GM21381 (cell line): Measurements from ENCODE around the gene TCAF2.
"Not testable (repeated sequence)": the region's sequence is repeated elsewhere in the genome, so short reads cannot be mapped to it uniquely, and the experiment has no call there.

ENCODE experiments used
- ATAC-seq: cut with Tn5 transposase; IDR thresholded peaks from one replicate; pipeline ENCODE4 v1.9.1; 2021; ENCODE audit warnings: mild to moderate bottlenecking, moderate library complexity; ENCODE audit not compliant: unreplicated experiment

The TCAF2 gene

DNA sequence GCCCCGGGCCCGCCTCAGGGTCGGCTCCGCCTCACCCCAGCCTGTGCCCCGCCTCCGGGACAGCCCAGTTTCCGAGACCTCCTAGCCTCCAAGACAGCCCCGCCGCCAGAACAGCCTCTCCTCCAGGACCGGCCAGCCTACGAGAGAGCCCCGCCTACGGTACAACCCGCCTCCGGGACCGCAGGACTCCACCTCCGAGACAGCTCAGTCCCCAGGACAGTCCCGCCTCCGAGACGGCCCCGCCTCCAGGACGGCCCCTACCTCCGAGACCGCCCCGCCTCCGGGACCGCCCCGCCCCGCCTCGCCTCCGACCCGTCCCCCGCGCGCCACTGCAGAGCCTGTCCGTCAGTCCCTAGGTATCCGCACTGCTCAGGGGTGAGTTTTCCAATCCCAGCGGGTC lies at the start of gene TCAF2:
Gene TCAF2, plus strand, starts transcription at position 329 of the 400 bp plus-strand sequence.
- ATAC-seq = peak; percentile 87

DNA sequence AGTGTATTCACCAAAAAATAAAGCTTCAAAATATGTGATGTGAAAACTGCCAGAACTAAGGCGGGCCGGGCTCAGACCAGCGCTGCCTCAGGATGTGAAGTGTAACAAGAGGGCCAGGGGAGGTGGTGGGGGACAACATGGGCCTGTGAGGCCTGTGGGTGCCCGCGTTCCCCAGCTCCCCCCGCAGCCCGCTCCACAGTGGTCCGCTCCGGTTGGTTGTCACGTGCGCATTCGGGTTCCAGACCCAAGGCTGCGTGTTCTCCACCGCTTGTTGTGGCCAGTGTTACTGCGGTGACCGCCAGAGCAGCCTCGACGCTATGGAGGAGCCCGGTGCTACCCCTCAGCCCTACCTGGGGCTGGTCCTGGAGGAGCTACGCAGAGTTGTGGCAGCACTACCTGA lies 49.3 kb upstream of the TCAF2 start, which contains the start of gene CTAGE15:
Gene CTAGE15, plus strand, starts transcription at position 301 of the 400 bp plus-strand sequence. Its CDS starts 17 bp downstream, at position 318.
- ATAC-seq = not testable (repeated sequence)

DNA sequence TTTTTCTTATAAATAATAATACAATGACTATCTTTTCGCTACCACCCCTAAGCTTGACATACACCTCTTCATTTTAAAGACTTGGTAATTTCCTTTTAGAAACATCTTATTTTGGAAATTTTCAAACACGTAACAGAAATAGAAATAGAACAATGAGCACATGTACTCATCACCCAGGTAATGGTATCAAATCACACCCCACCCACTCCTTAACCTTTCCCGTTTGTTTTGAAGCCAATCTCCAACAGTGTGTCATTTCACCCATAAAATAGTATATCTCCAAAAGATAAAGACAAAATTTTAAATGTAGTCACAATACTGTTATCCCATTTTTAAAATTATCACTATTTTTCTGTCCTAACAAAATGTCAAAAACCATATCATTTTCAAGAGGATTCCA lies 32.6 kb upstream of the TCAF2 start:
- not testable (repeated sequence) for ATAC-seq

DNA sequence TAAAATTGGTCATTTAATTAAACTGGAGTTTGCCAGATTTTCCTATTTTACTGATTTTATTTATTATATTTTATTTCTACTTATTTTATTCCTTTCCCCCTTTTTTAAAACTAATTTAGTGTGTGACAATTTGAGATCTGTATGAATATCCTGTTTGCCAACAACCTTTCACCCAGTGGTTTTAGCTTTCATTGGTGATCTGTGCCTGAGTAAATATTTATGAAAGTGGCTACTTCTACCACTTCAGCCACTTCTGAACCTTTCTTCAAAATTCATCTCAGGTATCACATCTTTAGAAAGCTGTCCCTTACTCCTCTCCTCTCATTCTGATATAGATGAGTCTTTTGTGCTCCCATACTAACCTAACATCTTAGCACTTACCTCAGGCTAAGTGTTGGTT lies 30.9 kb upstream of the TCAF2 start:
- not testable (repeated sequence) for ATAC-seq

DNA sequence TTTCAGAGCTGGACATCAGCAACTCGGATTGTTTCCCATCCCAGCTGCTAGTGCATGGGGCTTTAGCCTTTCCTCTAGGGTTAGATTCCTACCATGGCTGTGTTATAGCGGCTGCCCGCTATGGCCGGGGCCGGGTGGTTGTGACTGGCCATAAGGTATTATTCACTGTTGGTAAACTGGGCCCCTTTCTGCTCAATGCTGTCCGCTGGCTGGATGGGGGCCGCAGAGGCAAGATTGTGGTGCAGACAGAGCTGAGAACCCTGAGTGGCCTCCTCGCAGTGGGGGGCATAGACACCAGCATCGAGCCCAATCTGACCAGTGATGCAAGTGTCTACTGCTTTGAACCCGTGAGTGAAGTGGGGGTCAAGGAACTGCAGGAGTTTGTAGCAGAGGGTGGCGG lies 22.7 kb upstream of the TCAF2 start:
- not testable (repeated sequence) for ATAC-seq

DNA sequence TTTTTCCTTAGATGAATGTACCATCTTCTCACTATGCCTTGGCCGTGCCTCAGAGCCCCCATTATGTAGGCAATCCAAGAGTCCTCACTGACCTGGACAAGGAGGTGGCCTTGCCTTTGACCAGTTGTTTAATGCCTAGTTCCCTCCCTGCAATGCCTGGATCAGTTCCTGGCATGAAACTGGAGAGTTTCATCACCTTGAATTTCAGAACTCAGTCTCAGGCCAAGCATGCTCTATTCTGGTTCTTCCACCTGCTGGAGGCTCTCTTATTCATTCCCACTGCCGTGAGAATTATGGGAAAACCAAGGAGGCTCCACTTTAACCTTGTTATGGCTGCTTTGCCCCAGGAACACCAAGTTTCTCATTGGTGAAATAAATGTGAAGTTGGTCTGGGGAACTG lies 17.2 kb upstream of the TCAF2 start:
- not testable (repeated sequence) for ATAC-seq

DNA sequence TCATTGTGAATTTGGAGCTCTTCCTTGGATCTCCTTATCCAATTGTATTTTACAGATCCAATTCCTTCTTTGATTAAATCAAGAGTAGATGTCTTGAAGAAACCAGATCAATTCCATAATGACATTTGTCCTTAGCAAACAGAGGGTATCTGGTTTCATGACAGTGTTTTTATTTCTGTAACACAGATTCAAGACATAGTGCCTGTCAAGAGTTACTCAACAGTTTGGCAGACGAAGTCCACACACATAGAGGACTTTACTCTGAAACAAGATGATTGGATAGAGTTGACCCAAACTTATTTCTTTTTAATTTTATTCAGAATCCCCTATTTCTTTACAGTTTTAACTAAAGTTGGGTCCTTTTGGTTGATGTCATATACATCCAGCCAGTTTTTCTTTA lies 14.7 kb upstream of the TCAF2 start:
- not testable (repeated sequence) for ATAC-seq

DNA sequence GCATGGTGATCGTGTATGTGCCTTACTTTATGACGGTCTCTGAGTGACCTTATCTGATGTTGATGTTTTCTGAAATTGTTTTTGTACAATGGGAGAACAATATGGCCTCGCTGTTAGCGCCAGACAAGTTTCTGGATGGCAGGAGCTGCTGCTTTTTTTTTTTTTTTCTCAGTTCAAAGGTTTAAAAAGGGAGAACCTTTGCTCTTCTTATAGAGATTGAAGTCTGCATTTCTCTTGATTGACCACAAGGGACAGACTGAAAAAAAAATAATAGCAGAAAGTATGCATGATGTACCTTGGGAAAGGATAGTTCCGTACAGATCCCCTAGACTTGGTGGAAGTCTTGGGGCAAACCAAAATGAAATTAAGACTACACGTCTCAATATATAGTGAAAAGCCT lies 5.2 kb upstream of the TCAF2 start:
- not testable (repeated sequence) for ATAC-seq

DNA sequence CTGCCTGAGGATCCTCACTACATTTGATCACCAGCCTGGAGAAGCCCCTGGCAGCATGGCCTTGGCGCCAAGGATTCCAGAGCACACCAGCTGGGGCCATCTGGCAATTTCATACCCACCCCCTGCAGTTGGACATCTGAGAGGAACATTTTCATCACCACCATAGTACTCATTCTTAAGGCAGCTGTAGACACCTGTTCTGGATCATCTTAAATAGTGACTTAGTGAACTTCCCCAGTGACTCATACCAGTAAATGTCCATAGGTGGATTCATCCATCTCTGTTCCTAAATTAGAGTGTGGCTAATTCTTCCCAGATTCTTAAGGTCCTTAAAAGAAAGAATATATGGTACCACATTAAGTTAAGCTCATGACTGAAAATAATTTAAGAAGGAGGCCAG lies 3.6 kb upstream of the TCAF2 start:
- not testable (repeated sequence) for ATAC-seq

DNA sequence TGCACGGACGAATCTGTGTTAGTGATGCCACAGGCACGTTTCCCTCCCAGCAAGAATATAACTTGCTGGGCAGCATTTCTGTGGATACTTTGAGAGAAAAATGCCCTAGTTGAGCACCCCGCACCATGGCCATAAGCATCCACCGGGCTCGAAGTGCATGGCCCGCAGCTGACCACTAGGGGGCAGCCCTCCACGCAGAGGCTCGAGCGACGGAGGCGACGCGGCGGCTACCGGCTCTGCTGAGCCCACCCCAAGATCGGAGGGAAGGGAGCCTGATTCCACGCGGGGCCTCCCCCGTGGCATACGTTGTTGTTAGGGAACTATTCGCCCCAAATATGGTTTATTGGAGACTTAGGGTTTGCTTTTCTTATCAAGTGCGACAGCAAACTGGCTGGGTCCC lies 716 bp upstream of the TCAF2 start:
- peak; percentile 18 for ATAC-seq

DNA sequence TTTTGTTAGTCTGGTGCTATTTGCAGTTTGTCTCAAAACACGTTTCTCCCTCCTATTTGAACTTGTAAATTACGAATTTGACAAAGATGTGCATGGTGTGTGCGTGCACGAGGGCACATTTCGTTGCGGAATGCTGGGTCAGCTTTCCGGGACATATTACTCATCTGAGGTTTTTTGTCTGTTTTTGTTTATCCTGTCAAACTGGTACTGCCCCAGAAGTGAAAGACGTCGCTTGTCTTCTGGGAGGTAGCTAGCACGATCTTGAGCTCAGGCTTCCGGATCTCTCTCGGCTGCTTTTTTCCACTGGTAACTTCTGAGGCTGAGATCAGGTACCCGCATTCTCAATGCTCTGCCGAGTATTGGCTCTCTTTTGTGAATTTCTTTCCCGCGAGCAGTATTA lies 401 bp downstream of the TCAF2 start:
- ATAC-seq = peak; percentile 34

DNA sequence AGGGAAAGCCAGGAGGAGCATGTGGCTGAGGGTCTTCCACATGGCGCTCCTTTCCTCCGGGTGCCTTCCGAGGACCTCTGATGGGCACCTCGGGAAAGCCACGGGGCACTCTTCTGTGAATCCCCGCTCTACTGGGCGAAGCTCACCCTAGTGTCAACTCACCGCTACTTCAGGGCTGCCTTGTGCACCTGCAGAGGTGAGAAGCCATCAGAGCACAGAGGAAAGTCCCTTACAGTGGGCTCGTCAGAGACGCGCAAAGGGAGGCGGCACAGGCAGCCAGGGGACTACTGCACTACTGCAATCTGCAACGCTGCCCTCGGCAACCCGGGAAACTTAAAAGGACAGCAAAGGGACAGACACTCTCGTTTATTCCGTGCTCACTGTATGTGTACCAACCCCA lies 1.4 kb downstream of the TCAF2 start:
- ATAC-seq = peak; percentile 34

DNA sequence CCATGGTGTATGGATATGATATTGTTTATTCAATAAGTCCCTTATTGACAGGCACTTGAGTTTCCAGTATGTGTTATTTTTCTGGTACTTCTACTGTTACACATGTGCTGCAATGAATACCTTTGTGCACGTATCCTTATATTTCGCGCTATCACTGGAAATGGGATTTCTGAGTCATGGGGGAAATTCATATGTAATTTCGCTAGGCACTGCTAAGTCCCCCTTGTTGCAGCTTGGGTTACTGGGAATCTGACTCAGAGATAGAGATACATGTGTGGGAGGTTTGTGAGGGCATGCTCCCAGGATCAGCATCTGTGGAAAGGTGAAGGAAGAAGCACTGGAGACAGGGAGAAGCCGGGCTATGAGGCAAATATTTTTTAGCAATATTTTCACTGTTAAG lies 9.9 kb downstream of the TCAF2 start:
- not testable (repeated sequence) for ATAC-seq

DNA sequence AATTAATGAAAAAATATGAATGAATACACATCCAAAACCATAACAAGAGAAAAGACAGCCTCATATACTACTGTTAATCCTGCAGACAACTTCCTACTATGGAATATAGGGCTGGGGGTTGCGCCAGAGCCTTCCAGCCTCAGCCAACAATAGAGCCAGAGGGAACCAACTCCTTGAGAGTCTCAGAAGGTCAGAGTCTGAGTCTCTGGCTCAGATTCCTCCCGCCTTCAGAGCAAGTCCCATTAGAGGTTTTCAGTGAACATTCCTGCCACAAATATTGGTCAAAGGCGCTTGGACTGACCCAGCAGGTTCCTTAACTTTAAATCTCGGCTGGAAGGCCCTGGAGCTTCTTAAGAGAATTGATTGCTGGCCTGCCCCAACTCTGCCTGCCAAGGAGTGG lies 11.7 kb downstream of the TCAF2 start:
- not testable (repeated sequence) for ATAC-seq

DNA sequence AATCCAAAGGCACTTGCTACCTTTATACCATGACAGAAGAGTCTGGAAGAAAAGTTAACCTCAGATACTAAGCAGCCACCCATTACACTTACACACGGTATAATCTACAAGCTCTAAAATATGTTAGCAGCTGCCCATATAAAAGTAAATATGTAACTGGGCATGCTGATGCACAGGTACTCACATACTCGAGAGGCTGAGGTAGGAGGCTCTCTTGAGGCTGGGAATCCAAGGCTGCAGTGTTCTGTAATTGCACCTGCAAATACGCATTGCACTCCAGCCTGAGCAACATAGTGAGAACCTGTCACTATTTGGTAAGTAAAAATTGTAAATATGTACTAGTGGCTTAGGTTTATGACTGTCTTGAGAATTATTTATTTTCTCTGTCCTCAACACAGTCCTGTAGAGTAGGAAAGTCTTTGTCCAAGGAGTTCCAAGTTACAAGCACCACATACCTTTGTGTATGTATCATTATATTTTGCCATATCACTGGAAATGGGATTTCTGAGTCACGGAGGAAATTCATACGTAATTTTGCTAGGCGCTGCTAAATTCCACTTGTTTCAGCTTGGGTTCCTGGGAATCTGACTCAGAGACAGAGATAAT lies 12.3 kb downstream of the TCAF2 start:
- ATAC-seq = not testable (repeated sequence)

DNA sequence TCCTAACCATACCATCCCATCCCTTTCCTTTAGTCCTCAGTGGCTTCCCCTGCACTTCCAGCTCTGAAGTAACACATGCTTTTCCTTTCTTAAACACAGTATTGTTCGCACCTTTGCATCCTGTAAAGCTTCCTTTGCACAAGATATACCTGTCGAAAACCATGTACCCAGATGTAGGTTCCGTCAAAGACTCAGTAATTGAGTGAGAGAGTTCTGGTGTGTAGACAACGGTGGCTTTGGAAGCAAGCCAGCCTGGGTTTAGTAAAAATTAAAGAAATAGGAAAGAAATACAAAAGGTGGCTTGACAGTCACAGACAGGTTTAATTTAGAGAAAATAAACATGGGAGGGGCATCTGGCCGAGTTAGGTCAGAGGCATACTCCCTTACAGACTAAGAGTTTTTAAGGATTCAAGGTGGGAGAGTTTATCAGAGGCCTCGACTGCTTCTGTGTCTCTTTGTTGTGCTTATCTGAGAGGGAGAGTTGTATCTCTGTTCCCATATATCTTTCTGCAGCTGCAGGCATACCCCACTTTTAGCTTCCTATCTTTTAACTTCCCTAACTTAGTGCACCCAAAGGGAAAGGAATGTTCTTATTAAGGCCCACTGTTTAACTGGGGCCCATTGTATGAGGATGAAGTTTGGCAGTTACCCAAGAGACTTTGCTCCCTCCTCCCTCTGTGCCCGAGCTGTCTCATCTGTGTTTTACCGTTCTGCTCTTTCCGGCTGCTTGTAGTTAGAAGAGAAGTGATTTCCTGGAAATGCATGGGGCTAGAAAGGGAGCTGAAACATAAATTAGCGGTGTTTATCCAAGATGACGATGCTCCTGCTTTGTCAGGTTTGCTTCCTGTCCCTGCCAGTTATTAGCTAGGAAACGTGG lies 14.8 kb downstream of the TCAF2 start:
- not testable (repeated sequence) for ATAC-seq

DNA sequence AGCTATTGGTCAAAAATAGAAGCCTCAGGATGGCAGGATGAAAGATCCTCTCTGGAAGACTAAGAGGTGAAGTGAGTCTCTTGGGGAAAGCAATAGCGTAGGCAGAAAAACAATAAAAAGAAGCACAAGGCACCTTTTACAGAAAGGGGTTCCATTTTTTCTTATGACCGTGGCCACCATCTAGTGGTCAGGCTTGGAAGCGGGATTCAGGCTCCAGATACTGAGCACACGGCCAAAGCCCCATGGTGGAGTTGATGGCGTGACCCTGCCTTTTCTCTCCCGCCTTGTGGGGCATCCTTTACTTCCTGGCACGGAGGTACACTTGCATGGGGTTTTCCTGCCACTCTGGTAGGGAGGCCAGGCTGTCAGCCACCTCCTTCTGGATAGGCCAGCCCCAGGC lies 18.6 kb downstream of the TCAF2 start:
- ATAC-seq = peak; percentile 71

DNA sequence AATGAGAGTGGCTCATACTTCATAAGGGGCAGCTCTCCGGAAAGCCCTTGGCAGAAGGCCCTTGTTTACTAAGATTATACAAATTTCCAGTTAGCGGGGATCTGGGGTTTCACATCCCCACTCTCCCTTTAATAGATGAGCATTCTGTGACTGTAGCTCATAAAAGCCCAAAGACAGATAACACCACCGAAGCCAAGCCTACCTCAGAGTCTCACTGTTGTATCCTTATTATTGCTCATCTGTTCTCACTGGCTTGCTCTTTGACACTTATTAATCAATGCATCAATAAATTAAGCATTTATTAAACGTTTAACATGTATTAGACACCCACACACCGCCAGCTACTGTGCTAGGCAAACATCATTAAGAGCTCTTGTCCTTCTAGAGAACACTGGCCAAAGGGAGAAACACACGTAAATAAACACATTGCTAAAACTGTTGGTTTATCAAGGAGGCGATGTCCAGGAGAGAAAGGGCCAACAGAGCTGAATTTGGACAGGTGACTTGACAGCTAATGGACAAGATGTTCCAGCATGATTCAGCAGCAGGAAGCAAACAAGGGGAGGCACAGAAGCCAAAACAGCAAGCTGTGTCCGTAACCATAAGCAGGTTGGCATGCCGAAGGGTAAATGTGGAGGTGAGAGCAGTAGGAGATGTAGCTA lies 19.9 kb downstream of the TCAF2 start:
- not testable (repeated sequence) for ATAC-seq

DNA sequence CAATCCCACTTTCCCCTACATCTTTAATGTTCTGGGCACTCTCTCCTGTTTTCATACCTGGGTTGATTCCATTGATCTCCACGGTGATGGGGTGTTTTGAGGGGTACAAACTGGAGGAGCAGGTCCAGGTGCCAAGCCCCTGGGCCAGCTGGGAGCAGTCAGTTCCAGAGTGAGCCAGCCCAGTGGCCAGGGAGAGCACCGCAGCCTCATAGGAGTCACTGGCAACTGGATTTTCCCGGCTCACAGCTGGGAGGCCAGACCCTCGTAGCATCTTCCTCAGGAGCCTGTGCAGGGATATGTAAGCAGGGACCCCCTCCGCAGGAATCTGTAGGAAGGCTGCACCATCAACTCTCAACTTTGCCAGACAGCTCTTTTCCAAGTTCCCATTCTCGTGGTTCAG lies 25.8 kb downstream of the TCAF2 start:
- not testable (repeated sequence) for ATAC-seq

DNA sequence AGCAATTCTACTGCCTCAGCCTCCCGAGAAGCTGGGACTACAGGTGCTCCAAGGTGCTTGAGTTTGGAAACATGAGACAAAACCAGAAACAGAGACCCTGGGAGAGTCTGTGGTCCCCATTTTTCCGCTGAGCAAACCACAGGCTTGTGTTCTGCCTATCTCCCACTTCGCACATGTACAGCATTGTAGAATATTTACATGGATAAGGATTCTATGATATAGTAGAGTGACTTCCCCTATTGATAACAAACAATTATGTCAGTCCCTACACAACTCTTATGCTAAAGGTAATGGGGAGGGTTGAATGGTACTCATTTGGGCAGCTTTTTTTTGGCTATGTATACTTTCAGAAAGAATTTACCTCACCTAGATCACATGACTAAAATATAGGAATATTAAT lies 29.1 kb downstream of the TCAF2 start:
- ATAC-seq = not testable (repeated sequence)

DNA sequence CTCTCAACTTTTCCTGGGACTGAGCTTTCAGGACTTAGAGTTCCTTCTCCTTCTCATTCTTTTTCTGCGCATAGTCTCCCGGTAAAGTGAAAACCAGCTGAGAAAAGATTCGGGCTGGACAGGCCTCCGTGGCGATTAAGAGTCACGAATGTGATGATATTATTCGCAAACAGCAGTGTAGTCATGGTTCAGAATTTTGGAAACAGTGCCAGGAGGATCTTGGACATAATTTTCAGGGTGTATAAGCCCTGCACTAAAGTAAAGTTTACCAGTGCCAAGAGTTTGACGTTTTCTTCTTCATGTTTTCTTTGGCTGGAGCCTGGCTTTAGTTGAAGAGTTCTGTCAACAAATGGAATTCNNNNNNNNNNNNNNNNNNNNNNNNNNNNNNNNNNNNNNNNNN lies 29.7 kb downstream of the TCAF2 start:
- not testable (repeated sequence) for ATAC-seq
